Osteoblast (primary cell): ENCODE measurements around the gene GOSR1. TPM values are rescaled to one million over a fixed set of nuclear protein-coding genes. Genes with fewer than 3 reads are reported as not detected.
"Not testable (repeated sequence)": the region's sequence is repeated elsewhere in the genome, so short reads cannot be mapped to it uniquely, and the experiment has no call there.

ENCODE experiments used
- DNase-seq: peaks from one replicate; pipeline ENCODE4 v3.0.0; 2011; ENCODE audit warnings: low spot score, mixed read lengths; ENCODE audit not compliant: insufficient read length; ENCODE audit errors: missing footprints
- H2AFZ ChIP-seq: 2 replicates; pipeline ENCODE4 v1.6.0; 2011; ENCODE audit warnings: mild to moderate bottlenecking, low read length
- H3K27ac ChIP-seq: 2 replicates; pipeline ENCODE4 v1.5.1; 2011; ENCODE audit warnings: mild to moderate bottlenecking, low read depth, low read length, moderate library complexity
- H3K27me3 ChIP-seq: 2 replicates; pipeline ENCODE4 v1.6.0; 2012; ENCODE audit warnings: mild to moderate bottlenecking, control low read depth, inconsistent platforms, low read length, moderate library complexity; ENCODE audit not compliant: insufficient read depth
- H3K36me3 ChIP-seq: 2 replicates; pipeline ENCODE4 v1.5.1; 2011; ENCODE audit warnings: mild to moderate bottlenecking, low read length, control low read depth, moderate library complexity; ENCODE audit not compliant: insufficient read depth
- H3K4me1 ChIP-seq: 2 replicates; pipeline ENCODE4 v1.5.1; 2011; ENCODE audit warnings: mild to moderate bottlenecking, low read length, control low read depth, moderate library complexity; ENCODE audit not compliant: insufficient read depth
- H3K4me2 ChIP-seq: 2 replicates; pipeline ENCODE4 v1.6.0; 2011; ENCODE audit warnings: mild to moderate bottlenecking, low read length; ENCODE audit not compliant: insufficient read depth
- H3K4me3 ChIP-seq: fragments of 200-600 bp; sonication (generic); 3 replicates; pipeline ENCODE4 v1.5.1; 2012; ENCODE audit warnings: mild to moderate bottlenecking, low read length, inconsistent platforms; ENCODE audit not compliant: insufficient read depth
- H3K79me2 ChIP-seq: 2 replicates; pipeline ENCODE4 v1.6.0; 2012; ENCODE audit warnings: mild to moderate bottlenecking, low read length, control low read depth, inconsistent platforms; ENCODE audit not compliant: insufficient read depth
- H3K9me3 ChIP-seq: 2 replicates; pipeline ENCODE4 v1.5.1; 2011; ENCODE audit warnings: low read depth, low read length, control low read depth
- H4K20me1 ChIP-seq: 2 replicates; pipeline ENCODE4 v1.6.0; 2012; ENCODE audit warnings: mild to moderate bottlenecking, low read length, control low read depth; ENCODE audit not compliant: insufficient read depth
- CTCF ChIP-seq: IDR thresholded peaks from 2 replicates; pipeline ENCODE4 v1.5.1; 2011; ENCODE audit warnings: mild to moderate bottlenecking, low read depth, low read length, moderate library complexity; ENCODE audit errors: extremely low read depth
- total RNA-seq: library from RNA; depleted of rRNA; stranded (reverse); fragments of >200 nt; gene quantifications from 2 replicates; pipeline ENCODE4 v1.2.3, GENCODE V29; 2012

GOSR1 gene
- total RNA-seq, 1 donor, result 29.3 TPM

DNA sequence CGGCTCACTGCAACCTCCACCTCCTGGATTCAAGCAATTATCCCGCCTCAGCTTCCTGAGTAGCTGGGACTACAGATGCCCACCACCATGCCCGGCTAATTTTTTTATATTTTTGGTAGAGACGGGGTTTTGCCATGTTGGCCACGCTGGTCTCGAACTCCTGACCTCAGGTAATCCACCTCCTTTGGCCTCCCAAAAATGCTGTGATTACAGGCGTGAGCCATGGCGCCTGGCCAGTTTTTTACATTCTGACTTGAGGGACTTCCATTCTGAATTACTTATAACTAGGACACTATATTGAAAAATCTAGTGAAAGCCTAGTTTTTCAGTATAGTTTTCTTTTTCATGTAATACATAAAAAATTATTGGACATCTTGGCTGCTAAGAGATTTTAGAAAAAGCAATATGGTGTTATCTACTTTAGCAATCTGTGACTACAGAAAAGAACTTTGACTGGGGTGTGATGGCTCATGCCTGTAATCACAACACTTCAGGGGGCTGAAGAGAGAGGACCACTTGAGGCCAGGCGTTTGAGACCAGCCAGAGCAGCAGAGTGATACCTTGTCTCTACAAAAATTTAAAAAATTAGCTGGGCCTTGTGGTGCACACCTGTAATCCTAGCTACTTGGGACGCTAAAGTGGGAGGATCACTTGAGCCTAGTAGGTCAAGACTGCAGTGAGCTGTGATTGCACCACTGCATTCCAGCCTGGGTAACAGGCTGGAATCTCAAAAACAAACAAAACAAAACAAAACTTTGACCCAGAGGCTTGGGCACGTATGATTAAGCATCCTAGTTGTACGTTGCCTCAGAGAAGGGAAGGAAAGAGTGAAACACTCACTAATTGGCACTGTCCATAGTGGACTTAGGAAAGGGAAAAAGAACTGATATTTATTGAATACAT is 26.8 kb upstream of the GOSR1 start:
- H3K79me2 ChIP-seq, result peaks cover 2% of the 10 kb centered on the region
- peaks cover 8% of the 10 kb centered on the region for H3K4me1 ChIP-seq
- H3K9me3 ChIP-seq, result no peaks in the 10 kb centered on the region
- H3K36me3 ChIP-seq, result peaks cover 5% of the 10 kb centered on the region
- H3K27ac ChIP-seq, result peak overlapping the region; percentile 13
- no peak for TF ChIP-seq CTCF
- no peaks in the 10 kb centered on the region for H4K20me1 ChIP-seq
- H3K4me3 ChIP-seq, result no peak overlapping the region
- no peak overlapping the region for H2AFZ ChIP-seq
- no peak overlapping the region for H3K4me2 ChIP-seq
- no peaks in the 10 kb centered on the region for H3K27me3 ChIP-seq
- peak; percentile 62 for DNase-seq

DNA sequence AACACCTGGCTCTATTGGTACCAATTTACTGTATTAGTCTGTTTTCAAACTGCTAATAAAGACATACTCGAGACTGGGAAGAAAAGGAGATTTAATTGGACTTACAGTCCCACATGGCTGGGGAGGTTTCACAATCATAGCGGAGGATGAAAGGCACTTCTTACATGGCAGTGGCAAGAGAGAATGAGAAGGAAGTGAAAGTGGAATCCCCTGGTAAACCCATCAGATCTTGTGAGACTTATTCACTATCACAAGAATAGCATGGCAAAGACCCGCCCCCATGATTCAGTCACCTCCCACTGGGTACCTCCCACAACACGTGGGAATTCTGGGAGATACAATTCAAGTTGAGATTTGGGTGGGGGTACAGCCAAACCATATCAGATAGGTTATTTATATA is 22.6 kb upstream of the GOSR1 start:
- no peaks in the 10 kb centered on the region for H3K27me3 ChIP-seq
- H2AFZ ChIP-seq, result no peak overlapping the region
- no peak for DNase-seq
- peaks cover 4% of the 10 kb centered on the region for H3K4me1 ChIP-seq
- TF ChIP-seq CTCF, result no peak
- no peaks in the 10 kb centered on the region for H4K20me1 ChIP-seq
- no peak overlapping the region for H3K27ac ChIP-seq
- no peak overlapping the region for H3K4me2 ChIP-seq
- H3K36me3 ChIP-seq, result peaks cover 11% of the 10 kb centered on the region
- H3K79me2 ChIP-seq, result no peaks in the 10 kb centered on the region
- H3K4me3 ChIP-seq, result no peak overlapping the region
- no peaks in the 10 kb centered on the region for H3K9me3 ChIP-seq

- no peak overlapping the region for H3K27ac ChIP-seq
- H2AFZ ChIP-seq, result no peak overlapping the region
- DNase-seq, result no peak
- no peaks in the 10 kb centered on the region for H3K9me3 ChIP-seq
- H3K4me3 ChIP-seq, result no peak overlapping the region
- H3K4me1 ChIP-seq, result no peaks in the 10 kb centered on the region
- H3K27me3 ChIP-seq, result no peaks in the 10 kb centered on the region
- no peak overlapping the region for H3K4me2 ChIP-seq
- no peaks in the 10 kb centered on the region for H3K79me2 ChIP-seq
- no peaks in the 10 kb centered on the region for H4K20me1 ChIP-seq
- no peak for TF ChIP-seq CTCF
- peaks cover 11% of the 10 kb centered on the region for H3K36me3 ChIP-seq
These were observed 18.8 kb upstream of the GOSR1 start for GRCh38 chr17:30458371-30458770.

GRCh38 chr17:30458797-30459413 is 18.3 kb upstream of the GOSR1 start:
- H2AFZ ChIP-seq, H3K79me2 ChIP-seq, H3K4me2 ChIP-seq, H3K4me3 ChIP-seq, H4K20me1 ChIP-seq, H3K27ac ChIP-seq, H3K27me3 ChIP-seq, H3K4me1 ChIP-seq, H3K9me3 ChIP-seq, DNase-seq: not testable (repeated sequence)
- H3K36me3 ChIP-seq, result peaks cover 11% of the 10 kb centered on the region
